Stromal cell of bone marrow (primary cell): ENCODE results near the gene SLC4A3.
"Not testable (repeated sequence)": the region's sequence is repeated elsewhere in the genome, so short reads cannot be mapped to it uniquely, and the experiment has no call there.

Experiments
- DNase-seq: peaks from one replicate; pipeline ENCODE4 v3.0.0-alpha.2; 2012; ENCODE audit warnings: low read depth

SLC4A3 gene

DNA sequence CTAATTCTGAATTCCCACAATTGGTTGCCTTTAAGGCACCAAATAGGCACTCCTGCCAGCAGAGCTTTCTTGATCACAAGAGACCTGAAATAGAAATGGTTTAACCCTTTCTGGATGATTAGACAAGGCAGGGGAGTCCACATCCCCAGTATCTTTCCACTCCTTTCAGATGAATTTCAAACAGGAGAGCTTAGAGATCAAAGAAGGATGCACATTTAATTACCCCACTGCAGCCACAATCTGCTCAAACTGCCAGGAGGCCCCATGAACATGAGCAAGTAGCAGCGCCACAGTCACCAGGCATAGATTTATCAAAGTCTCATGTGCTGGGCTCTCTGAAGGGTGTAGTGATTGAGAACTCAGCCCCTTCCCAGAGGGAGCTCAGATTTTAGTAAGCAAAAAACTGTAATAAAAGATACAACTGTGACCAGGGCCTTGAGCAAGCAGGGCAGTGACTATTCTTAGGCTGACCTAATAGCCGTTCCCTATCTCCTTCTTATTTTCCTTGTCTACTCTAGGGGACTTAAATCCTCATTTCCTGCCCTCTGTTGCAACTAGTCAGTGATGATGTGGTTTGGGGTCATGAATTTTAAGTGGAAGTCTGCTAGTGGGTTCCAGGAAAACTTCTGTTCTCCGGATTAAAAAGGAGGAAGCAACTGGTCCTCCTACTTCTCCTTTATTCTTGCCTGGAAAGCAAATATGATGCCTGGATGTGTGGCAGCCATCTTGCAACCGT lies 53.7 kb downstream of the SLC4A3 start:
- no peak for DNase-seq

DNA sequence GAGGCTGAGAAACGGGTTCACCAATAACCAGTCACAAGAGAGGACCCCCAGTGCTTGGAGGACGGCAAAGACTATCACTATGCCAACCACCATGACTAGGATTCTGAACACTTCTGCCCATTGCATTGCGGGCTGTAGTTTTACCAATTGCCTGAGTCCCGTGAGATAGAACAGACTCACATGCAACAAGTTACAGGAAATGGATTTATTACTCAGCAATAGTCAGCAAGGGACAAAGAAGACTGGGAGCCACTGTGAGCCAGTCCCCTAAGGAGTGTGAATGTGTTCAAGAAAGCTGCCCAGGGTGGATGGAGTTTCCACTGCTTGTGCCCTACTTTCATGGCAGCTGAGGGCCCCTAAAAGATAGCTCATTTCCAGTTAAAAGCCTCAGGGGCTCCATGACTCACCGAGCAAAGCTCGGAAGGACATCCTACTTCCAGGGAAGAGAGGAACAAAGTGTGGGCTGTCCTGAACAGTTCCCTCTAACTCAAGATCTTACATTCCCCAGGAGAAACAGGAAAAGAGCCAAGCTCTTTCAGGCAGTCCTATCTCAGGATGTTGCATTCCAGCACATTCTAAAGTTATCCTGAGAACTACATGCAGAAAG lies 54.4 kb downstream of the SLC4A3 start:
- DNase-seq: no peak

DNA sequence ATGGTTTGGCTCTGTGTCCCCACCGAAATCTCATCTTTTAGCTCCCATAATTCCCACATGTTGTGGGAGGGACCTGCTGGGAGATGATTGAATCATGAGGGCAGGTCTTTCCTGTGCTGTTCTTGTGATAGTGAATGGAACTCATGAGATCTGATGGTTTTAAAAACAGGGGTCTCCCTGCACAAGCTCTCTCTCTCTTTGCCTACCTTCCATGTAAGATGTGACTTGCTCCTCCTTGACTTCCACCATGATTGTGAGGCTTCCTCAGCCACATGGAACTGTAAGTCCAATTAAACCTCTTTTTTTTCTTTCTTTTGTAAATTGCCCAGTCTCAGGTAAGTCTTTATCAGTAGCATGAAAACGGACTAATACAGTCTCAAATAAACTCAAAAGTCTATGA lies 56.0 kb downstream of the SLC4A3 start:
- DNase-seq: not testable (repeated sequence)

DNA sequence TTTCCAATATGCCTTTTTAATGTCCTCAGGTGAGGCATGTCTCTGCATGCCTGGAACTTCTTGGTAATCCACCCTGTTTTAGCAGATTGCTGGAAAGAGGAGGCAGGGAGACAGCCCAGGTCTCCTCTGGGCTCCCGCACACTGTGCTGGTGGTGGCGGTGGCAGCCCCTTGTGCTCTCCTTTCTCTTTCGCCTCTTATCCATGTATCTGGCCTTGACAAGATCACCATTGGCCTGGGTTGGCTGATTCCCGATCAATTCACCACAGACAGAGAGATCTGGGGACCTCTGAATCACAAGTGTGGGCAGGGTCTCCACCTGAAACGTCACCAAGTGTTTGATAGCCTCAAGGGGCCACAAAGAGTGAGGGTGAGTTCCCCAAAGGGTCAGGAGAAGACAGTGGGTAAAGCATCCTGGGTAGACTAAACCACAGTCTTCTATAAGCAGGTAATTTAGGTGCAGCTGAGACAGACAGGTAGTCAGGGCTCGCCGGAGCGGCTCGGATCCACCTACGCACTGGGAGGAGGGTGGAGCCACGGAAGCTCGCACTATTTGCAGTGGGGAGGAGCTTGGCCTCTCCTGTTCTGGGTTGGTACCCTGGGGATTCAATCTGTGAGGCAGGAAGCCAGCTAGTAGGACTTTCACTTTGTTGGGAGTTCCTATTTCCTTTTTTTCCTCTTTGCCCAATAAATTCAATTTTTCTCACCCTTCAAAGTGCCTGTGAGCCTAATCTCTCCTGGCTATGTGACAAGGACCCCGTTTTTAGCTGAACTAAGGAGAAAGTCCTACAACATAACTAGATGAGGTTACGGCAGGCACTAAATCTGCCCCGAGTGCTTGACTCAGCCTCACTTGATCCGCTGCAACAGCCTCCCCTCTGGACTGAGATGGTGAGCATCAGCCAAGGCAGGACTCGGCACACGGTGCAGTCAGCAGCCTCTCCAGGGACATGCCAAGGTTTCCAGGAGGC lies 57.6 kb downstream of the SLC4A3 start:
- peak; percentile 88 for DNase-seq

DNA sequence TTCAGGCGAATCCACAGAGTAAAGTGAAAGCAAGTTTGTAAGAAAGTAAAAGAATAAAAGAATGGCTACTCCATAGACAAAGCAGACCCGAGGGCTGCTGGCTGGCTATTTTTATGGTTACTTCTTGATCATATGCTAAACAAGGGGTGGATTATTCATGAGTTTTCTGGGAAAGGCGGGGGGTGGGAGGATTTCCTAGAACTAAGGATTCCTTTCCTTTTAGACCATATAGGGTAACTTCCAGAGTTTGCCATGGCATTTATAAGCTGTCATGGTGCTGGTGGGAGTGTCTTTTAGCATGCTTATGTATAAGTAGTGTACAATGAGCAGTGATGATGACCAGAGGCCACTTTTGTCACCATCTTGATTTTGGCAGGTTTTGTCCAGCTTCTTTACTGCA lies 59.8 kb downstream of the SLC4A3 start:
- peak; percentile 55 for DNase-seq

DNA sequence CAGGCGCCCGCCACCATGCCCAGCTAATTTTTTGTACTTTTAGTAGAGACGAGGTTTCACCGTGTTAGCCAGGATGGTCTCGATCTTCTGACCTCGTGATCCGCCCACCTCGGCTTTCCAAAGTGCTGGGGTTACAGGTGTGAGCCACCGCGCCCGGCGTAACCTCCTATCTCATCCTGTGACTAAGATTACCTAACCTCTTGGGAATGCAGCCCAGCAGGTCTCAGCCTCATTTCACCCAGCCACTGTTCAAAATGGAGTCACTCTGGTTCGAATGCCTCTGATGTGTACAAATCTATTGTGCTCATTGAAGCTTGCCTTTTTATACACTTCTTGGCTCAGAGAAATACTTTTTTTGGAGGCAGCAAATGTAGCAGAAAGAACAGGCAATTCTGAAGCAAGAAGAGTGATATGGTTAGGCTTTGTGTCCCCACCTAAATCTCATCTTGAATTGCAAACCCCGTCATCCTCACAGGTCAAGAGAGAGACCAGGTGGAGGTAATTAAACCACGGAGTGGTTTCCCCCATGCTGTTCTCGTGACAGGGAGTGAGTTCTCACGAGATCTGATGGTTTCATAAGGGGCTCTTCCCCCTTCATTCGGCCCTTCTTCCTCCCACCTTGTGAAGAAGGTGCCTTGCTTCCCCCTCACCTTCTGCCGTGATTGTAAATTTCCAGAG lies 60.6 kb downstream of the SLC4A3 start:
- DNase-seq: no peak

DNA sequence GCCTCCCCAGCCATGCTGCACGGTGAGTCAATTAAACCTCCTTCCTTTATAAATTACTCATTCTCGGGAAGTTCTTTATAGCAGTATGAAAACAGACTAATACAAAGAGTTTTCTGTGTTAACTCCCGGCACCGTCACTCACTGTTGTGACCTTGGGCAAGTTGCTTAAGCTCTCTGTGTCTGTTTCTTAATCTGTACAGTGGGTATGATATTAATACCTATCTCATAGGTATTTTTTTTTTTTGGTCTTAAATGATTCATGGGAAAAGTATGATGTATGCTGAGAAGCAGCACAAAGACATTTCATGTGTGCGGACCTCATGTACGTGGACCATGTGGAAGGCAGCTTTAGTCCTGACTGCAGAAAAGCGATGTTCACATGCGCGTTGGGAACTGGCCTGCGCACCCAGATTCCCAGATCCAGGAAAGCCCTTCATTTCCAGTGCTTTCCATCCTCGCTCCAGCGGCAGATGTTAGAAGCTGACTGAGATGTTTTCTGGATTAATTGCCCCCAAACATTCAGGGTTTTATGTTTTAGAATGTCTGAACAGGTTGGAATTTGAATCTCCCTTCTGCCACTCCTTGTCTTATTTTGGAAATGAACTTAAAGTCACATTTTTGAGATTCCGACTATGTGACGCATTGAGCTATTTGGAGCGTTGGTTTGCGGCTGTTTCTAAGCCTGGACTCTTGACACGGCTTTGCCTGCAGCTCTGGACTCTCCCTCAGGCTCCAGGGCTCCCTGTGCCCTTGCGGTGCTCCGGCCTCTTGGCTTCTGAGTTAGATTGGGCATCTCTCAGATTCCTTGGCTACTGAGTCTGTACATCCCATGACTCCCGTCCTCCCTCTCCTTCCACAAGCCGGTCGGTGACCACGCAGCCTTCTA lies 61.4 kb downstream of the SLC4A3 start:
- peak; percentile 63 for DNase-seq

DNA sequence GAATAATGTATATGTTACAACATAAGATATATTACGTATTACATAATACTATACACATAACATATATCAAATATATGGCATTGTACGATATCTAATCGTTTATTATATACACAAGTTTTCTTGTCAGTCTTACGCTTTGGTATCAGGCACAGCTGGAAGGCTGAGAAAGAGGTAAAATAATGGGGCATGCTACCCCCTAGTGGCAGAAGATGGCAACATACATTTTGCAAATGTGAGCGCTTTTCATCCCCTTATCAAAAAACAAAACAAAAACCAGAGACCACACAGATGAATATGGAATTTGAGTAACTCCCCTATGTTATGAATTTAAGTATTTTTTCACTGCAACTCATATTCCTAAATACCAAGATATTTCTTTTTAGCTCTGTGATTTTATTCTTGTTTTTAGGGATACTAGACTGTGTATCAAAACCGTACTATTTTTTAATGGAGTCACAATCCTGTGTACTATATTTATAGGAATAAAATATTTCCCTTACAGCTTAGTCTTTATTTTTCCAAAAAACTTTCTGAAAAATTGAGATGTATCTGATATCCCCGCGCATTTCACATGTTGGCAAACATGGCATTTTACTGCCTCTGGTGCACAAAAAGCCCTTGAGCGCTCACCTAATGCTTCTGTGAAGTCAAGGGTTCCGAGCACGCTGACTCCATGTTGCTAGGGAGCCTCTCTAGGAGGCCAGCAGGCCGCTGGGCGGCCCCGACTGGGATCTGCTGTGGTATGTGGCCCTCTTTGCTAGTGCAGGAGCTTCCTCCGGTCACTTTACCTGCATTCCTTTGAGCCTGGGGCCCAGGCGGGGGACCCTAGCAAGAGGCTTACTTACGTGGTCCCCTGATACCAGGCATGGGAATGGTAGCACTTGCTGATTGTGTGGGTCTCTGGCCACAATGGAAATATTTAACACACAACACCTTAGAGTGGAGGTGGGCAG lies 62.5 kb downstream of the SLC4A3 start:
- no peak for DNase-seq

DNA sequence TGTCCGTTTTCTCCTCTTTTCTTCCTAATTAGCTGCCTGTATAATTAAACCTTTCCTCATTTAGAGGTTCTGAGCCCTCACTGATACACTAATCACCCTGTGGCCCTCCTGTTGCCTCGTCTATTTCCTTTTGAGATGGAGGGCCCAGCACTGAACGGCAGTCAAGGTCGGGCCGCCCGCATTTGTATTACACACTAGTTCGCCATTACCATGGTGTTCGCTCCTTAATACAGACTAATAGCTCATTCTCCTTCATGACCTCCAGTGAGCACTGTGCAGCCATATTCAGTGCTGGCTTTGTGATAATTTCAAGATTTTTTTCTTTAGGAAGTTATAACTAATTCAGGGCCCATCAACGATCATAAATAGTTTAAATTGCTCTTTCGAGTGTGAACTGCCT lies 64.1 kb downstream of the SLC4A3 start:
- DNase-seq: no peak
